ENCODE data around the gene ASPSCR1.

ASPSCR1 gene

DNA sequence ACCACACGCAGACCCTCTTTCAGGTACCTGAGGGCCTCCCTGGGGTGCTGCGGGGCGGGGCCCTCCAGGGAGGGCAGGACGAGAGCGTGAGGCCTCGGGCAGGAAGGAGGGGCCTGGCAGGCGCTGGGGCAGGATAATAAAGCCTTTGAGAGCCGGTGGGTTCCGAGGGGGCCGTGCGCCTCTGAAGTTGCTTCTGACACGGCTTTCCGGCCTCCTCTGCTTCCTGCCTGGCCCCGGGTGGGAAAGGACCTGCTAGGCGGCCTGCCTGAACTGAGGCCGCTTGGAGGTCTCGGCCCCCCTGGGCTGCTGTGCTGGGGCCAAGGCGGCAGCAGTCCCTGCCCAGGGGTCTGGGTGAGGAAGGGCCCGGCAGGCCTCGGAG is 34.8 kb downstream of the ASPSCR1 start:
- DNase-seq (ENCODE audit: low read depth) = no peak
- TF ChIP-seq, protein P1, sequence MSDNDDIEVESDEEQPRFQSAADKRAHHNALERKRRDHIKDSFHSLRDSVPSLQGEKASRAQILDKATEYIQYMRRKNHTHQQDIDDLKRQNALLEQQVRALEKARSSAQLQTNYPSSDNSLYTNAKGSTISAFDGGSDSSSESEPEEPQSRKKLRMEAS (IDR thresholded peaks at IDR 0.05; ENCODE audit: low read depth, low read length) = no peak
- TF ChIP-seq POLR2A (IDR thresholded peaks at IDR 0.05; ENCODE audit: extremely low read depth, insufficient read length) = no peak
- TF ChIP-seq MYC (IDR thresholded peaks at IDR 0.05; ENCODE audit: low read depth, low read length) = no peak
- TF ChIP-seq, protein P2, sequence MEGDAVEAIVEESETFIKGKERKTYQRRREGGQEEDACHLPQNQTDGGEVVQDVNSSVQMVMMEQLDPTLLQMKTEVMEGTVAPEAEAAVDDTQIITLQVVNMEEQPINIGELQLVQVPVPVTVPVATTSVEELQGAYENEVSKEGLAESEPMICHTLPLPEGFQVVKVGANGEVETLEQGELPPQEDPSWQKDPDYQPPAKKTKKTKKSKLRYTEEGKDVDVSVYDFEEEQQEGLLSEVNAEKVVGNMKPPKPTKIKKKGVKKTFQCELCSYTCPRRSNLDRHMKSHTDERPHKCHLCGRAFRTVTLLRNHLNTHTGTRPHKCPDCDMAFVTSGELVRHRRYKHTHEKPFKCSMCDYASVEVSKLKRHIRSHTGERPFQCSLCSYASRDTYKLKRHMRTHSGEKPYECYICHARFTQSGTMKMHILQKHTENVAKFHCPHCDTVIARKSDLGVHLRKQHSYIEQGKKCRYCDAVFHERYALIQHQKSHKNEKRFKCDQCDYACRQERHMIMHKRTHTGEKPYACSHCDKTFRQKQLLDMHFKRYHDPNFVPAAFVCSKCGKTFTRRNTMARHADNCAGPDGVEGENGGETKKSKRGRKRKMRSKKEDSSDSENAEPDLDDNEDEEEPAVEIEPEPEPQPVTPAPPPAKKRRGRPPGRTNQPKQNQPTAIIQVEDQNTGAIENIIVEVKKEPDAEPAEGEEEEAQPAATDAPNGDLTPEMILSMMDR (IDR thresholded peaks at IDR 0.05; ENCODE audit: low read depth, low read length) = no peak
- H3K4me3 ChIP-seq (ENCODE audit: low read depth, low read length) = no peak overlapping the region

DNA sequence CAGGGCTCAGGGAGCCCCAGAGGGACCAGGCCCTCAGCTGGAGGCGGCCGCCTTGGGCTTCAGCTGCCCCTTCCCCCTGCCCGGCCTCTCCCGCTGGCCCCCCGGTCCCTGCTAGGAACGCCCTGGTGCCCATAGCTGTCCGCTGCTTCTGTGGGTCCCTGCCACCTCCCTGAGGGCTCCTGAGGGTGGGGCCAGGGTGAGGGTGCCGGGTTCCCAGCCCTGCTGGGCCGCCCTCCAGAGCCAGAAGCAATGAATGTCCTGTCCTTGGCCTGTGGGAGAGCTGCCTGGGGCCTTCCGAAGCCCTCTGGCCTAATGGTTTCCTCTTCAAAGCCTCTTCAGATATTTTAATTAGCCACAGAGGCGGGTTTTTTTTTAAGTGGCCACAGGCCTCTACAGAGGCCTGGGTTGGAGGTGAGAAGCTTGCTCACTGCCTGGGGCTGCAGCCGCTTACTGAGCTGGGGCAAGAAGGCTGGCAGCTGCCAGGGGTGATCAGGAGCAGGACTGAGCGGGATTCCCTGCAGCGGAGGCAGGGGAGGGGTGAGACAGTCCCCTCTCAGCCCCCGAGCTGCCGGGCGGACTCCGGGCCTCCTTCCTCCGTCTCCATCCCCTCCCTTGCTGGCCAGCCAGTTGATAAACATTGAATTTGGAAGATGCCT is 35.3 kb downstream of the ASPSCR1 start:
- DNase-seq (ENCODE audit: low read depth) = no peak
- no peak overlapping the region for H3K4me3 ChIP-seq (ENCODE audit: low read depth, low read length)
- TF ChIP-seq MYC (IDR thresholded peaks at IDR 0.05; ENCODE audit: low read depth, low read length) (no peak), POLR2A (IDR thresholded peaks at IDR 0.05; ENCODE audit: extremely low read depth, insufficient read length) (no peak)
- TF ChIP-seq, protein P1 (IDR thresholded peaks at IDR 0.05; ENCODE audit: low read depth, low read length) = no peak
- TF ChIP-seq, protein P2 (IDR thresholded peaks at IDR 0.05; ENCODE audit: low read depth, low read length) = no peak

DNA sequence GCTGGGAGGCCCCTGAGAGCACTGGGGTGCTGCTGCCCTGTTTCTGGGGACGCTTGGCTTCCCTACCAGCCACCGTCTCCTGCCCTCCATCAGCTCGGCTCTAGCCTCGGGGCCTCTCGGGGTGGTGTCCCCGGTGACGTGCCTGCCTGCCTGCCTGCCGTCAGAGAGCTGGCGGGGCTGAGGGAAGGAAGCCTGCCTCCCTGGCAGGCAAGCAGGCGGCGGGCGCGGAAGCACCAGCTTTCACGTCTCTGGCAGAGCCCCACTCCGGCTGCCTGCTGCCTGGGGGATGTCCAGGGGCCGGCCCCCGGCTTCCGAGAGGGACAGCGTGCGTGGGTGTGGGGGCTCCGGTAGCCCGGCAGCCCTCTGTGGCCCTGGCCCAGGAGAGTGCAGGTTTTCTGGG is 35.9 kb downstream of the ASPSCR1 start:
- no peak for DNase-seq (ENCODE audit: low read depth)
- TF ChIP-seq, protein P1 (IDR thresholded peaks at IDR 0.05; ENCODE audit: low read depth, low read length) = no peak
- TF ChIP-seq MYC (IDR thresholded peaks at IDR 0.05; ENCODE audit: low read depth, low read length) (no peak), POLR2A (IDR thresholded peaks at IDR 0.05; ENCODE audit: extremely low read depth, insufficient read length) (no peak)
- TF ChIP-seq, protein P2 (IDR thresholded peaks at IDR 0.05; ENCODE audit: low read depth, low read length) = no peak
- H3K4me3 ChIP-seq (ENCODE audit: low read depth, low read length) = no peak overlapping the region

DNA sequence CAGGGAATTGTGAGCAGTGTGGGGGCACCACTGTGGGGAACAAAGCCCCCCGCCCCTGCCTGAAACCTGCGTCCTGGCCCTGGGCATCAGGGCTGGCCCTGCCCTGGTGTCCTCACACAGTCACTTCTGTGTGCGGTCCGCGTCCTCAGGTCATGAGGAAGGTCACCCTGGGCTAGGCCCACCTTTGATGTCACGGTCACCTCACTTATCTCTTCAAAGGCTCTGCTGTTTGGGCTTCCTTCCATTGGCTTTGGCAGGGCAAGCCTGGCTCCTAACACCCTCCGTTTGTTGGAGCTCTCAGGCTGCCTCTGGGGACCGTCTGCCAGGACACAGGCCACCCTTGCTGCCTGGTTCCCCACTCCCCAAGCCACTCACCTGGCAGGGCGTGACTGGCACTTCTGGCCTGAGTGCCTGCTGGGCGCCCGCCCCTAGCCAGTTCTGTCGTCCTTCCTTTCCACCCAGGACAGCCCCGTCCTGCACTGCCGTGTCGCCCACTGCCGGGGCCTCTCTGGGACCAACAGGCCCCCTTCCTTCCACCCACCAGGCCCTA is 36.4 kb downstream of the ASPSCR1 start:
- TF ChIP-seq, protein P2 (IDR thresholded peaks at IDR 0.05; ENCODE audit: low read depth, low read length) = no peak
- TF ChIP-seq POLR2A (IDR thresholded peaks at IDR 0.05; ENCODE audit: extremely low read depth, insufficient read length) (no peak), MYC (IDR thresholded peaks at IDR 0.05; ENCODE audit: low read depth, low read length) (no peak)
- TF ChIP-seq, protein P1 (IDR thresholded peaks at IDR 0.05; ENCODE audit: low read depth, low read length) = no peak

GRCh38 chr17:82014432-82014831 is 37.0 kb downstream of the ASPSCR1 start:
- no peak overlapping the region for H3K4me3 ChIP-seq (ENCODE audit: low read depth, low read length)
- TF ChIP-seq POLR2A (IDR thresholded peaks at IDR 0.05; ENCODE audit: extremely low read depth, insufficient read length) (no peak), MYC (IDR thresholded peaks at IDR 0.05; ENCODE audit: low read depth, low read length) (no peak)
- TF ChIP-seq, protein P1 (IDR thresholded peaks at IDR 0.05; ENCODE audit: low read depth, low read length) = no peak
- TF ChIP-seq, protein P2 (IDR thresholded peaks at IDR 0.05; ENCODE audit: low read depth, low read length) = no peak
- no peak for DNase-seq (ENCODE audit: low read depth)

More for the DNA sequence above, 36.4 kb downstream of the ASPSCR1 start:
- no peak overlapping the region for H3K4me3 ChIP-seq (ENCODE audit: low read depth, low read length)
- DNase-seq (ENCODE audit: low read depth) = no peak
